AG09309 (cell line): ENCODE results near the gene ITGAV.

ENCODE experiments used
- DNase-seq: peaks from one replicate; pipeline ENCODE4 v3.0.0-alpha.2; 2010; ENCODE audit warnings: low read depth
- H3K4me3 ChIP-seq: 2 replicates; pipeline ENCODE4 v1.5.1; 2011; ENCODE audit warnings: mild to moderate bottlenecking, low read depth, low read length, moderate library complexity; ENCODE audit not compliant: control insufficient read depth
- TF ChIP-seq, protein P1 (sequence below): IDR thresholded peaks from 2 replicates; pipeline ENCODE4 v1.5.1; 2011; ENCODE audit warnings: mild to moderate bottlenecking, low read depth, low read length, inconsistent platforms; ENCODE audit not compliant: insufficient read depth, control insufficient read depth; ENCODE audit errors: missing control alignments

ITGAV gene

GRCh38 chr2:186573531-186573930 lies 16.3 kb upstream of the ITGAV start:
- H3K4me3 ChIP-seq, result no peak overlapping the region
- TF ChIP-seq, protein P1, sequence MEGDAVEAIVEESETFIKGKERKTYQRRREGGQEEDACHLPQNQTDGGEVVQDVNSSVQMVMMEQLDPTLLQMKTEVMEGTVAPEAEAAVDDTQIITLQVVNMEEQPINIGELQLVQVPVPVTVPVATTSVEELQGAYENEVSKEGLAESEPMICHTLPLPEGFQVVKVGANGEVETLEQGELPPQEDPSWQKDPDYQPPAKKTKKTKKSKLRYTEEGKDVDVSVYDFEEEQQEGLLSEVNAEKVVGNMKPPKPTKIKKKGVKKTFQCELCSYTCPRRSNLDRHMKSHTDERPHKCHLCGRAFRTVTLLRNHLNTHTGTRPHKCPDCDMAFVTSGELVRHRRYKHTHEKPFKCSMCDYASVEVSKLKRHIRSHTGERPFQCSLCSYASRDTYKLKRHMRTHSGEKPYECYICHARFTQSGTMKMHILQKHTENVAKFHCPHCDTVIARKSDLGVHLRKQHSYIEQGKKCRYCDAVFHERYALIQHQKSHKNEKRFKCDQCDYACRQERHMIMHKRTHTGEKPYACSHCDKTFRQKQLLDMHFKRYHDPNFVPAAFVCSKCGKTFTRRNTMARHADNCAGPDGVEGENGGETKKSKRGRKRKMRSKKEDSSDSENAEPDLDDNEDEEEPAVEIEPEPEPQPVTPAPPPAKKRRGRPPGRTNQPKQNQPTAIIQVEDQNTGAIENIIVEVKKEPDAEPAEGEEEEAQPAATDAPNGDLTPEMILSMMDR, result no peak
- no peak for DNase-seq

- no peak overlapping the region for H3K4me3 ChIP-seq
- peak; percentile 93 for DNase-seq
Observed at GRCh38 chr2:186575302-186575701, 14.6 kb upstream of the ITGAV start.

DNA sequence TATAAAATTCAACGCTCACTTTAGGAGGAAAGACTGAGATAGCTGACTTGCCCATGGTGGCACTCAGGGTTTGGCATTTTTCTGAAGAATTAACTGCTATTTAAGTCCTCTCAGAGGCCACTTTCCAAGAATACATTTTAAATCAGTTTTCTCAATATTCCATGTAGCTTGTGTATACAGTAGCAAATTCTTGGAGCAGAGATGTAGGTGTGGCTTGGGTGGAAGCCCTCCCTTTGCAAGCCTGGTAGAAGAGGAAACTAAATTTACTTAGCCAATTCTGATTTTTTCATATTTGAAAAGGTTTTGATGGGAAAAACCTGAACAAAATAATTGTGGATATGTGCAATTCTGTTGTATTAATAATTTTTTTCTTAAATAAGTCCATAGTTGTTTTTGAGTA lies 14.0 kb upstream of the ITGAV start:
- TF ChIP-seq, protein P1, result no peak
- no peak overlapping the region for H3K4me3 ChIP-seq
- DNase-seq, result no peak

More at GRCh38 chr2:186575302-186575701, 14.6 kb upstream of the ITGAV start:
- TF ChIP-seq, protein P1, result no peak

DNA sequence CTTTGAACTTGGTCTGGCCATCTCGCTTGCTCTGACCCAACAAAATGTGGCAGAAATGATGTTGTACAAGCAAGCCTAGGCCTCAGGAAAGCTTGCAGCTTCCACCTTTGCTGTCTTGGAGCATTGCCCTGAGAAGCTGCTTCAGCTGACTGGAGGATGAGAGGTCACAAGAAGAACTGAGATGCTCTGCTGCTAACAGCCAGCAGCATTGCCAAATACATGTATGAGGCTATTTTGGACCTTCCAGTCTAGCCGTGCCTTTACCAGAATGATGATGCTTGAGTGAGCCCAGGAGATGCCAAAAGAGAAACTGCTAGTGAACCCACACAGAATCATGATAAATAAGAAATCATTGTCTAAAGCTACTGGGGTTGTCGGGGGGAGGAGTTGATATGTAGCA lies 13.2 kb upstream of the ITGAV start:
- H3K4me3 ChIP-seq, result no peak overlapping the region
- TF ChIP-seq, protein P1, result no peak
- DNase-seq, result no peak

GRCh38 chr2:186582698-186583097 lies 7.2 kb upstream of the ITGAV start:
- no peak overlapping the region for H3K4me3 ChIP-seq
- TF ChIP-seq, protein P1, result no peak

DNA sequence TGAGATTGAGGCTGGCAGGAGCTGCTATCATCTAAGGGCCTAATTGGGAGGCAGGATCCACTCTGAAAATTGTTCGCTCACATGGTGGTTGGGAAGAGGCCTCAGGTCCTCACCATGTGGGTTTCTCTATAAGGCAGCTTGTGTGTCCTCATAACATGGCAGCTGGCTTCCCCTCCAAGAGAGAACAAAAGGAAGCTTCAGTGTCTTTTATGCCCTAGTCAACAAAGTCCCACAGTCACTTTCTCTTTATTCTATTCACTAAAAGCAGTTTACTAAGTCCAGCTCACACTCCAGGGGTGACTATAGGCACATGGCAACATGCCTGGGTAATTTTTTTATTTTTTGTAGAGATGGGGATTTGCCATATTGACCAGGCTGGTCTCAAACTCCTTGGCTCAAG lies 5.8 kb upstream of the ITGAV start:
- no peak overlapping the region for H3K4me3 ChIP-seq
- DNase-seq, result no peak
- TF ChIP-seq, protein P1, result no peak

More at GRCh38 chr2:186582698-186583097, 7.2 kb upstream of the ITGAV start:
- DNase-seq, result no peak

- H3K4me3 ChIP-seq, result no peak overlapping the region
- no peak for DNase-seq
- TF ChIP-seq, protein P1, result no peak
Observed at GRCh38 chr2:186588421-186588820, 1.4 kb upstream of the ITGAV start.
